ENCODE results near the gene ADGRG6.

The ADGRG6 gene

DNA sequence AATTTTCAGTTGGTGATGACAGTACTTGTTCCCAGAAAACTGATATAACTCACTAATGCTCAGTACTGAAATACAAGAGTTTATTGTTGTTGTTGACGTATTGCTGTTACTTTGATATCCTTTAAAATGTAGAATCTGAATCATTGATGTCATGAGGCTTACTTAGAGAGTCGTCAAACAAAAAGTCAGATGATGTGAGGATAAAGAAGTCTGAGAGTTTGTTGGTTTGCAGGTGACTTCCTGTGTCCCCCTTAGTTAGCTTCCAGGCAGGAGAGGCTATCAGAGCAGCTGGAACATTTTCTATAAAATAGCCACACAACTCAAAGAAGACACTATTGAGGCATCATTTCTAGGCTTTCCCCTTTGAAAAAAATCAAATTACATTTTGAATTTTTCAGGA is 97.9 kb downstream of the ADGRG6 start:
- 0 out of 2 replicates have a peak, but pooled peaks cover 4% of the 10 kb centered on the region for H3F3A ChIP-seq (ENCODE audit: low read depth)
- no peaks in the 10 kb centered on the region for H3K36me3 ChIP-seq (ENCODE audit: insufficient read depth, low read length)
- no peak overlapping the region for H3K9ac ChIP-seq (ENCODE audit: low read depth, low read length, poor library complexity, severe bottlenecking)

GRCh38 chr6:142400495-142400894 is 98.7 kb downstream of the ADGRG6 start:
- no peak overlapping the region for H3K9ac ChIP-seq (ENCODE audit: low read depth, low read length, poor library complexity, severe bottlenecking)
- no peak overlapping the region for H3K4me2 ChIP-seq (ENCODE audit: low read depth, low read length, poor library complexity, severe bottlenecking)
- H3K27me3 ChIP-seq (ENCODE audit: insufficient read depth, low read length, poor library complexity, severe bottlenecking), result no peaks in the 10 kb centered on the region
- no peaks in the 10 kb centered on the region for H4K20me1 ChIP-seq (ENCODE audit: insufficient read depth, low read length, poor library complexity, severe bottlenecking)
- no peak overlapping the region for H2AFZ ChIP-seq (ENCODE audit: low read length)
- no peaks in the 10 kb centered on the region for H3F3A ChIP-seq (ENCODE audit: low read depth)
- peaks cover 12% of the 10 kb centered on the region for H3K4me1 ChIP-seq (ENCODE audit: insufficient read depth, low read length, poor library complexity, severe bottlenecking)
- TF ChIP-seq, protein P1, sequence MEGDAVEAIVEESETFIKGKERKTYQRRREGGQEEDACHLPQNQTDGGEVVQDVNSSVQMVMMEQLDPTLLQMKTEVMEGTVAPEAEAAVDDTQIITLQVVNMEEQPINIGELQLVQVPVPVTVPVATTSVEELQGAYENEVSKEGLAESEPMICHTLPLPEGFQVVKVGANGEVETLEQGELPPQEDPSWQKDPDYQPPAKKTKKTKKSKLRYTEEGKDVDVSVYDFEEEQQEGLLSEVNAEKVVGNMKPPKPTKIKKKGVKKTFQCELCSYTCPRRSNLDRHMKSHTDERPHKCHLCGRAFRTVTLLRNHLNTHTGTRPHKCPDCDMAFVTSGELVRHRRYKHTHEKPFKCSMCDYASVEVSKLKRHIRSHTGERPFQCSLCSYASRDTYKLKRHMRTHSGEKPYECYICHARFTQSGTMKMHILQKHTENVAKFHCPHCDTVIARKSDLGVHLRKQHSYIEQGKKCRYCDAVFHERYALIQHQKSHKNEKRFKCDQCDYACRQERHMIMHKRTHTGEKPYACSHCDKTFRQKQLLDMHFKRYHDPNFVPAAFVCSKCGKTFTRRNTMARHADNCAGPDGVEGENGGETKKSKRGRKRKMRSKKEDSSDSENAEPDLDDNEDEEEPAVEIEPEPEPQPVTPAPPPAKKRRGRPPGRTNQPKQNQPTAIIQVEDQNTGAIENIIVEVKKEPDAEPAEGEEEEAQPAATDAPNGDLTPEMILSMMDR (conservative IDR thresholded peaks at IDR 0.05; ENCODE audit: low read length), result no peak
- TF ChIP-seq EZH2phosphoT487 (IDR thresholded peaks at IDR 0.05; ENCODE audit: borderline replicate concordance), result no peak
- no peaks in the 10 kb centered on the region for H3K79me2 ChIP-seq (ENCODE audit: insufficient read depth, low read length)
- H3K4me3 ChIP-seq (ENCODE audit: low read length, poor library complexity, severe bottlenecking), result no peak overlapping the region
- H3K9me2 ChIP-seq (replicated peaks; ENCODE audit: low read depth, low read length), result no peaks in the 10 kb centered on the region
- no peaks in the 10 kb centered on the region for H3K36me3 ChIP-seq (ENCODE audit: insufficient read depth, low read length)
- H3K9me3 ChIP-seq (ENCODE audit: insufficient read depth, low read depth, low read length), result no peaks in the 10 kb centered on the region

More for the DNA sequence above, 97.9 kb downstream of the ADGRG6 start:
- Histone ChIP-seq H3K9me2 (replicated peaks; ENCODE audit: low read depth, low read length) (no peaks in the 10 kb centered on the region), H3K9me3 (ENCODE audit: insufficient read depth, low read depth, low read length) (no peaks in the 10 kb centered on the region), H3K4me2 (ENCODE audit: low read depth, low read length, poor library complexity, severe bottlenecking) (no peak overlapping the region), H3K79me2 (ENCODE audit: insufficient read depth, low read length) (no peaks in the 10 kb centered on the region), H3K27me3 (ENCODE audit: insufficient read depth, low read length, poor library complexity, severe bottlenecking) (no peaks in the 10 kb centered on the region), H3K4me1 (ENCODE audit: insufficient read depth, low read length, poor library complexity, severe bottlenecking) (peaks cover 19% of the 10 kb centered on the region), H2AFZ (ENCODE audit: low read length) (no peak overlapping the region), H4K20me1 (ENCODE audit: insufficient read depth, low read length, poor library complexity, severe bottlenecking) (no peaks in the 10 kb centered on the region), H3K4me3 (ENCODE audit: low read length, poor library complexity, severe bottlenecking) (no peak overlapping the region)
- TF ChIP-seq, protein P1 (conservative IDR thresholded peaks at IDR 0.05; ENCODE audit: low read length), result no peak
- TF ChIP-seq EZH2phosphoT487 (IDR thresholded peaks at IDR 0.05; ENCODE audit: borderline replicate concordance), result no peak

DNA sequence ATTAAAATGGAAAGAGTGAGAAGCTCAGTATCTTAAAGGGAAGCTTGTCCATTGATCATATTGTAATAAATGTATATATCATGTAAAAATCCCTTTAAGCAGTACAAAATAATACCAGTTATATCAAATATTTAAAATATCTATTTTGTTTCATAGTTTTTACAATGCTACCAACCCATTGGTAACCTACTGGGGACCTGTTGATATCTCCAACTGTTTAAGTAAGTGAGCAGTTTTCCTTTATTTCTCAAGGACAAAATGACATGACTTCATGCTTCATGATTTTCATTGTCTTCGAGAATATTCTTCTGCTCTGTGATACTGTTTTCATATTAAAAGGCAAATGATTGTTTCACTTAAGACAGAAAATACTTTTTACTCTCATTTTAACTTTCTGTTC is 100.0 kb downstream of the ADGRG6 start:
- Histone ChIP-seq H3K9me2 (replicated peaks; ENCODE audit: low read depth, low read length) (no peaks in the 10 kb centered on the region), H4K20me1 (ENCODE audit: insufficient read depth, low read length, poor library complexity, severe bottlenecking) (no peaks in the 10 kb centered on the region), H3K36me3 (ENCODE audit: insufficient read depth, low read length) (no peaks in the 10 kb centered on the region), H3K9me3 (ENCODE audit: insufficient read depth, low read depth, low read length) (no peaks in the 10 kb centered on the region), H3K4me2 (ENCODE audit: low read depth, low read length, poor library complexity, severe bottlenecking) (no peak overlapping the region), H3F3A (ENCODE audit: low read depth) (no peaks in the 10 kb centered on the region), H2AFZ (ENCODE audit: low read length) (no peak overlapping the region), H3K27me3 (ENCODE audit: insufficient read depth, low read length, poor library complexity, severe bottlenecking) (no peaks in the 10 kb centered on the region), H3K4me1 (ENCODE audit: insufficient read depth, low read length, poor library complexity, severe bottlenecking) (peaks cover 8% of the 10 kb centered on the region), H3K9ac (ENCODE audit: low read depth, low read length, poor library complexity, severe bottlenecking) (no peak overlapping the region), H3K79me2 (ENCODE audit: insufficient read depth, low read length) (no peaks in the 10 kb centered on the region), H3K4me3 (ENCODE audit: low read length, poor library complexity, severe bottlenecking) (no peak overlapping the region)
- no peak for TF ChIP-seq EZH2phosphoT487 (IDR thresholded peaks at IDR 0.05; ENCODE audit: borderline replicate concordance)
- TF ChIP-seq, protein P1 (conservative IDR thresholded peaks at IDR 0.05; ENCODE audit: low read length), result no peak
